ENCODE data around the gene ABLIM2.

- TF ChIP-seq CTCF (conservative IDR thresholded peaks at IDR 0.05; ENCODE audit: low read length) (no peak), EZH2phosphoT487 (IDR thresholded peaks at IDR 0.05; ENCODE audit: borderline replicate concordance, low read depth, low read length) (no peak)
Observed at GRCh38 chr4:8082517-8083055, 76.0 kb downstream of the ABLIM2 start.
